Stimulated activated CD4-positive, alpha-beta T cell treated with anti-CD3 and anti-CD28 coated beads, Interleukin-4, amount 100 ng/mL, for 1 hour (primary cell): Measurements from ENCODE around the gene P2RY10.
"Not testable (repeated sequence)": the region's sequence is repeated elsewhere in the genome, so short reads cannot be mapped to it uniquely, and the experiment has no call there.

Experiments used
- DNase-seq: peaks from one replicate; pipeline ENCODE4 v3.0.0-alpha.2; 2020

P2RY10 gene

GRCh38 chrX:78945186-78945912 is at the start of gene P2RY10:
P2RY10 (plus strand) TSS chrX:78945391; CDS start chrX:78960521, 15,130 bp downstream.
- no peak for DNase-seq

GRCh38 chrX:78922754-78923153 is 22.4 kb upstream of the P2RY10 start:
- DNase-seq, result no peak

- DNase-seq, result no peak
These were observed 21.8 kb upstream of the P2RY10 start for GRCh38 chrX:78923198-78924015.

- no peak for DNase-seq
These were observed 13.4 kb upstream of the P2RY10 start for GRCh38 chrX:78931814-78932213.

GRCh38 chrX:78934866-78935265 is 10.3 kb upstream of the P2RY10 start:
- no peak for DNase-seq

- DNase-seq, result no peak
These were observed 840 bp upstream of the P2RY10 start for GRCh38 chrX:78944351-78944750.

GRCh38 chrX:78946178-78946931 is 1.2 kb downstream of the P2RY10 start:
- no peak for DNase-seq

- no peak for DNase-seq
These were observed 5.0 kb downstream of the P2RY10 start for GRCh38 chrX:78950009-78950835.

- DNase-seq, result no peak
These were observed 12.0 kb downstream of the P2RY10 start for GRCh38 chrX:78957049-78957767.

- DNase-seq, result no peak
These were observed 12.6 kb downstream of the P2RY10 start for GRCh38 chrX:78957768-78958130.

- no peak for DNase-seq
These were observed 13.4 kb downstream of the P2RY10 start for GRCh38 chrX:78958419-78959116.

GRCh38 chrX:78960888-78961287 is 15.7 kb downstream of the P2RY10 start:
- no peak for DNase-seq

GRCh38 chrX:78964598-78964997 is 19.4 kb downstream of the P2RY10 start:
- DNase-seq, result no peak

GRCh38 chrX:78979789-78980464 is 34.7 kb downstream of the P2RY10 start:
- DNase-seq, result no peak

- DNase-seq, result no peak
These were observed 44.2 kb downstream of the P2RY10 start for GRCh38 chrX:78989349-78989748.

GRCh38 chrX:78997870-78998558 is 52.8 kb downstream of the P2RY10 start:
- DNase-seq, result no peak

- DNase-seq, result not testable (repeated sequence)
These were observed 62.3 kb downstream of the P2RY10 start for GRCh38 chrX:79007540-79007939.
